K562 (cell line): ENCODE measurements around the gene SPI1. TPM values are rescaled to one million over a fixed set of nuclear protein-coding genes. Genes with fewer than 3 reads are reported as not detected.
A peak's percentile ranks its signal among the peaks of the same experiment; 100 is the strongest.

Source experiments
- ATAC-seq: fragments of 200-7000 bp; cut with Tn5 transposase; 3 replicates; pipeline ENCODE4 v1.9.1; 2020; ENCODE audit warnings: moderate library complexity
- BruUV-seq: library from RNA; stranded (reverse); fragments of 400-500 nt; replicated peaks from 2 replicates; lab custom pipeline; 2021; lab: Mats Ljungman, UMichigan
- CTCF ChIA-PET: fragments of 300-600 bp; formaldehyde crosslinking; extraction: SDS; loops from one replicate; lab custom pipeline; 2021; ENCODE audit warnings: low intra/inter-chr PET ratio; lab: Yijun Ruan, JAX
- POLR2A ChIA-PET: fragments of 300-600, 350-650 bp; sonication (Branson Sonifier 250); formaldehyde crosslinking; extraction: SDS; loops from one replicate; lab custom pipeline; 2021; ENCODE audit warnings: antibody characterized with exemption, inconsistent platforms; lab: Yijun Ruan, JAX
- DNase-seq, 4 experiments: peaks; one replicate each; pipeline versions ENCODE4 v3.0.0 to v3.0.0-alpha.2; 2011 to 2018; ENCODE audit warnings: low spot score in 3 of 4, mixed read lengths in 3 of 4; ENCODE audit errors: extremely low read depth in 1 of 4
- FAIRE-seq: peaks from 2 replicates; lab custom pipeline; 2011; peaks lifted over from hg19 to GRCh38; lab: Jason Lieb, UNC
- H2AFZ ChIP-seq: 2 replicates; pipeline ENCODE4 v1.6.0; 2011; ENCODE audit warnings: low read depth, low read length, control low read depth, inconsistent platforms
- H3K27ac ChIP-seq: fragments of 200-600 bp; 3 replicates; pipeline ENCODE4 v1.8.0; 2011; ENCODE audit warnings: low read depth, mild to moderate bottlenecking, control low read depth, inconsistent platforms, low read length, moderate library complexity, mixed read lengths; ENCODE audit errors: extremely low read depth
- H3K27me3 ChIP-seq, 2 experiments: fragments of 300-600 bp in 1 of 2; 2 replicates in 1 of 2; 3 replicates in 1 of 2; pipeline versions ENCODE4 v1.6.0 to v1.8.0; 2011; ENCODE audit warnings: inconsistent platforms in 2 of 2, low read length in 2 of 2, mild to moderate bottlenecking in 1 of 2, mixed read lengths in 1 of 2, moderate library complexity in 1 of 2; ENCODE audit not compliant: control insufficient read depth in 2 of 2, insufficient read depth in 2 of 2
- H3K36me3 ChIP-seq: fragments of 300-600 bp; 3 replicates; pipeline ENCODE4 v1.8.0; 2011; ENCODE audit warnings: mild to moderate bottlenecking, low read length, inconsistent platforms; ENCODE audit not compliant: control insufficient read depth, insufficient read depth
- H3K4me1 ChIP-seq, 2 experiments: fragments of 200-600 bp in 1 of 2; replicated peaks in 1 of 2; 2 replicates in 1 of 2; 3 replicates in 1 of 2; pipeline versions ENCODE4 v1.5.1 to v1.8.0; 2011; ENCODE audit warnings: inconsistent platforms in 2 of 2, low read length in 2 of 2, mild to moderate bottlenecking in 1 of 2, mixed read lengths in 1 of 2, moderate library complexity in 1 of 2; ENCODE audit not compliant: control insufficient read depth in 2 of 2, insufficient read depth in 2 of 2
- H3K4me2 ChIP-seq: 2 replicates; pipeline ENCODE4 v1.6.1; 2011; ENCODE audit warnings: low read length, control low read depth, inconsistent platforms, mixed read lengths; ENCODE audit not compliant: insufficient read depth
- H3K4me3 ChIP-seq: fragments of 200-600 bp; sonication (generic), shearing (Covaris generic); 2 replicates; pipeline ENCODE4 v1.5.1; 2016; ENCODE audit warnings: control low read depth, inconsistent platforms
- H3K79me2 ChIP-seq: fragments of 200-600 bp; 3 replicates; pipeline ENCODE4 v1.8.0; 2011; ENCODE audit warnings: low read length, inconsistent platforms; ENCODE audit not compliant: control insufficient read depth, insufficient read depth
- H3K9ac ChIP-seq, 2 experiments: 2 replicates each; pipeline versions ENCODE4 v1.6.0 to v1.6.1; 2011; ENCODE audit warnings: low read depth in 2 of 2, low read length in 2 of 2, control low read depth in 1 of 2, inconsistent platforms in 1 of 2, mild to moderate bottlenecking in 1 of 2, mixed read lengths in 1 of 2; ENCODE audit not compliant: insufficient read depth in 1 of 2
- H3K9me1 ChIP-seq: one replicate; pipeline ENCODE4 v1.6.0; 2011; ENCODE audit warnings: inconsistent platforms, mild to moderate bottlenecking, low read length, moderate library complexity; ENCODE audit not compliant: control insufficient read depth, insufficient read depth
- H3K9me3 ChIP-seq: replicated peaks from 2 replicates; pipeline ENCODE4 v1.5.1; 2011; ENCODE audit warnings: low read depth, low read length, inconsistent platforms; ENCODE audit not compliant: control insufficient read depth, insufficient read depth
- H4K20me1 ChIP-seq: replicated peaks from 2 replicates; pipeline ENCODE4 v1.6.1; 2011; ENCODE audit warnings: low read length, inconsistent platforms, mixed read lengths; ENCODE audit not compliant: control insufficient read depth, insufficient read depth
- CBFA2T3 ChIP-seq: fragments of 450-650 bp; IDR thresholded peaks from 2 replicates; pipeline ENCODE4 v1.6.1; 2017
- CBFB ChIP-seq: sonication (generic); formaldehyde crosslinking; IDR thresholded peaks from 2 replicates; pipeline ENCODE4 v1.4.0; 2020; ENCODE audit warnings: mild to moderate bottlenecking, missing genetic modification reagents
- CGGBP1 ChIP-seq: fragments of 250-450 bp; sonication (Bioruptor Pico); IDR thresholded peaks from 2 replicates; pipeline ENCODE4 v1.9.0; 2021; ENCODE audit warnings: mild to moderate bottlenecking
- CTCF ChIP-seq, 3 experiments: IDR thresholded peaks in 2 of 3; conservative IDR thresholded peaks in 1 of 3; 2 replicates each; pipeline ENCODE4 v1.5.1; 2011 to 2012; ENCODE audit warnings: low read length in 3 of 3, mild to moderate bottlenecking in 3 of 3, control low read depth in 2 of 3, improper control_type of control experiment in 1 of 3, inconsistent platforms in 1 of 3, low read depth in 1 of 3, mixed read lengths in 1 of 3, moderate library complexity in 1 of 3; ENCODE audit not compliant: insufficient read depth in 2 of 3
- DIDO1 ChIP-seq: fragments of 450-650 bp; IDR thresholded peaks from 2 replicates; pipeline ENCODE4 v1.6.1; 2016; ENCODE audit warnings: low read depth, missing biosample characterization, missing genetic modification characterization
- ETV1 ChIP-seq: fragments of 450-650 bp; conservative IDR thresholded peaks from 2 replicates; pipeline ENCODE4 v1.6.1; 2016; ENCODE audit warnings: missing genetic modification characterization, control low read depth, low read depth, missing compliant biosample characterization
- MNT ChIP-seq, 2 experiments: fragments of 450-650 bp; conservative IDR thresholded peaks; 2 replicates each; pipeline ENCODE4 v1.6.1; 2017; ENCODE audit warnings: mild to moderate bottlenecking in 2 of 2, moderate library complexity in 2 of 2
- PURB ChIP-seq: sonication (generic); formaldehyde crosslinking; IDR thresholded peaks from 2 replicates; pipeline ENCODE4 v1.9.0; 2021; ENCODE audit warnings: low read depth, mild to moderate bottlenecking, missing genetic modification reagents
- RBM34 ChIP-seq: fragments of 200-400 bp; formaldehyde crosslinking; IDR thresholded peaks from 2 replicates; pipeline ENCODE4 v1.6.1; 2018; ENCODE audit warnings: low read length, borderline replicate concordance; ENCODE audit not compliant: insufficient read depth
- RBM39 ChIP-seq: fragments of 200-400 bp; formaldehyde crosslinking; optimal IDR thresholded peaks from 2 replicates; pipeline ENCODE3; 2018; ENCODE audit warnings: low read depth, low read length
- SMAD3 ChIP-seq: fragments of 450-650 bp; formaldehyde crosslinking; conservative IDR thresholded peaks from 2 replicates; pipeline ENCODE4 v1.4.0; 2020; ENCODE audit warnings: mild to moderate bottlenecking
- TAF15 ChIP-seq: fragments of 200-400 bp; formaldehyde crosslinking; IDR thresholded peaks from 2 replicates; pipeline ENCODE4 v1.6.1; 2017; ENCODE audit warnings: mild to moderate bottlenecking, low read depth, low read length, moderate library complexity
- U2AF1 ChIP-seq: fragments of 200-400 bp; formaldehyde crosslinking; optimal IDR thresholded peaks from 2 replicates; pipeline ENCODE3; 2017; ENCODE audit warnings: mild to moderate bottlenecking, low read depth, low read length, moderate library complexity
- ZFX ChIP-seq: sonication (generic); formaldehyde crosslinking; IDR thresholded peaks from 2 replicates; pipeline ENCODE4 v1.8.0; 2022; ENCODE audit warnings: mild to moderate bottlenecking, missing genetic modification reagents, moderate library complexity
- ZNF316 ChIP-seq: fragments of 450-650 bp; IDR thresholded peaks from 2 replicates; pipeline ENCODE4 v1.6.1; 2016
- WGBS: fragments of 100-300 bp; shearing (Covaris generic); methylation state at CpG from one replicate; pipeline ENCODE4 v1.1.6; 2016; ENCODE audit warnings: low coverage, mixed read lengths; ENCODE audit not compliant: insufficient coverage; ENCODE audit errors: missing lambda C conversion rate; 5-methylcytosine and 5-hydroxymethylcytosine counted together
- in situ Hi-C: fragments of 300-500 bp; cut with MboI; formaldehyde crosslinking; loops from 4 replicates; pipeline ENCODE4 v1.15.0; 2018; ENCODE audit warnings: inconsistent platforms, mixed read lengths
- intact Hi-C: fragments of 100-400 bp; cut with micrococcal nuclease; formaldehyde crosslinking; loops from 2 replicates; pipeline ENCODE4 v1.14.2; 2022
- polyA plus RNA-seq, 8 experiments: library from polyadenylated mRNA; depleted of rRNA in 4 of 8; stranded (reverse) in 5 of 8; unstranded in 3 of 8; fragments of >200 nt; fragmentation: Nextera tagmentation in 2 of 8; fragmentation: Illumina TruSeq in 1 of 8; extraction: Ambion mirVana in 2 of 8; extraction: Trizol in 1 of 8; gene quantifications; 2 replicates each; pipeline versions ENCODE4 v1.2.1 to v1.2.3, GENCODE V29; 2011 to 2014; ENCODE audit warnings: inconsistent platforms in 1 of 8, missing spikeins in 1 of 8
- total RNA-seq, 7 experiments: library from RNA; depleted of rRNA in 6 of 7; stranded (reverse); fragments of >200 nt in 6 of 7; fragmentation: Illumina TruSeq in 2 of 7; extraction: Trizol in 2 of 7; gene quantifications; 2 replicates each; pipeline versions ENCODE4 v1.2.1 to v1.2.3, GENCODE V29; 2011 to 2021; ENCODE audit warnings: low replicate concordance in 1 of 7

Gene SPI1
- total and polyA plus RNA-seq, 9 of the 15 experiments (the other 6 are each of a cell fraction or from before 2014, with no cell fraction given): 0.10 to 33.7 (median 10.3) TPM

GRCh38 chr11:47328449-47329390 lies 49.6 kb downstream of the SPI1 start:
- H2AFZ ChIP-seq: no peak overlapping the region
- in situ Hi-C loops: no loop called here
- H3K36me3 ChIP-seq: peaks cover 28% of the 10 kb centered on the region; the same call in 2 of the 3 replicates
- ChIA-PET POLR2A (interaction anchor here (0.6 kb wide), 1 partner anchor 24 kb away, joined by 3 read pairs; no protein-coding TSS in a partner anchor), CTCF (no interaction called here)
- DNase-seq (no peak), ATAC-seq (no peak), FAIRE-seq (no peak)
- H4K20me1 ChIP-seq: no peaks in the 10 kb centered on the region
- no peak overlapping the region for H3K27ac ChIP-seq
- H3K4me1 ChIP-seq: peaks cover 0 to 15% of the 10 kb centered on the region in 2 experiments; a peak in 1 of 5 replicates
- intact Hi-C loops: no loop called here
- H3K4me2 ChIP-seq: no peak overlapping the region
- H3K27me3 ChIP-seq: no peaks in the 10 kb centered on the region
- 84% methylated on average over 26 of the region's 29 CpGs for WGBS
- no peaks in the 10 kb centered on the region for H3K79me2 ChIP-seq
- BruUV-seq: no TSS peak
- H3K9ac ChIP-seq: peak overlapping the region in 1 of 2 experiments; percentile 41; a peak in 1 of 4 replicates
- H3K9me1 ChIP-seq: no peaks in the 10 kb centered on the region
- H3K9me3 ChIP-seq: no peaks in the 10 kb centered on the region
- no peak overlapping the region for H3K4me3 ChIP-seq
- TF ChIP-seq ETV1: no peak
- TF ChIP-seq TAF15: no peak
- no peak for TF ChIP-seq PURB
- TF ChIP-seq ZNF316: no peak
- no peak for TF ChIP-seq ZFX (CRISPR knock-in tag)
- no peak for TF ChIP-seq MNT (conservative IDR thresholded peaks at IDR 0.05)
- TF ChIP-seq RBM39: no peak
- TF ChIP-seq SMAD3 (CRISPR knock-in tag): no peak
- TF ChIP-seq RBM34: no peak
- no peak for TF ChIP-seq CTCF (IDR thresholded peaks at IDR 0.05 in 2 of 3, conservative IDR thresholded peaks at IDR 0.05 in 1 of 3; ENCODE audit: insufficient read depth in 2 of 3, low read depth in 1 of 3, low read length in 3 of 3)
- no peak for TF ChIP-seq CBFB (CRISPR knock-in tag)
- no peak for TF ChIP-seq DIDO1 (tag)
- TF ChIP-seq CGGBP1 (CRISPR knock-in tag): no peak
- TF ChIP-seq CBFA2T3: no peak
- TF ChIP-seq U2AF1: no peak
